Activated CD8-positive, alpha-beta T cell treated with anti-CD3 and anti-CD28 coated beads, Interleukin-2, amount 10 ng/mL, durations not matched to agents 7 days and 5 days (primary cell): ENCODE results near the gene OSBPL9. TPM values are rescaled to one million over a fixed set of nuclear protein-coding genes. Genes with fewer than 3 reads are reported as not detected.

Experiments
- ATAC-seq: fragments of 150-1000 bp; cut with Tn5 transposase; one replicate; pipeline ENCODE4 v1.10.0; 2021; ENCODE audit warnings: moderate library complexity
- CTCF ChIA-PET: fragments of 350-600 bp; sonication (Branson Sonifier 250); formaldehyde crosslinking; loops from one replicate; lab custom pipeline; 2021; ENCODE audit warnings: antibody characterized with exemption; lab: Charles Lee
- POLR2A ChIA-PET: fragments of 350-600 bp; sonication (Branson Sonifier 250); formaldehyde crosslinking; loops from one replicate; lab custom pipeline; 2021; ENCODE audit warnings: antibody characterized with exemption; lab: Charles Lee
- DNase-seq: peaks from one replicate; pipeline ENCODE4 v3.0.0-alpha.2; 2020
- H3K27ac Mint-ChIP-seq: one replicate; pipeline ENCODE4 v1.8.0; 2021; ENCODE audit warnings: mild to moderate bottlenecking, mixed read lengths
- H3K27me3 Mint-ChIP-seq: one replicate; pipeline ENCODE4 v1.8.0; 2021; ENCODE audit warnings: low read depth, mixed read lengths
- H3K36me3 Mint-ChIP-seq: one replicate; pipeline ENCODE4 v1.8.0; 2021; ENCODE audit warnings: low read depth, mixed read lengths
- H3K4me1 Mint-ChIP-seq: one replicate; pipeline ENCODE4 v1.8.0; 2021; ENCODE audit warnings: low read depth, mixed read lengths
- H3K4me3 Mint-ChIP-seq: one replicate; pipeline ENCODE4 v1.8.0; 2021; ENCODE audit warnings: mild to moderate bottlenecking, mixed read lengths
- H3K9me3 Mint-ChIP-seq: one replicate; pipeline ENCODE4 v1.8.0; 2022; ENCODE audit warnings: mixed read lengths; ENCODE audit not compliant: insufficient read depth
- total RNA-seq, 2 experiments: library from RNA; stranded (reverse); gene quantifications; one replicate each; pipeline ENCODE4 v1.2.3, GENCODE V29; 2021

The OSBPL9 gene
- total RNA-seq, 2 experiments from 2014 or later: 43.3 to 45.8 TPM

GRCh38 chr1:51673279-51673678 lies 56.4 kb downstream of the OSBPL9 start:
- H3K4me1 Mint-ChIP-seq: no peaks in the 10 kb centered on the region
- no peak overlapping the region for H3K4me3 Mint-ChIP-seq
- no peaks in the 10 kb centered on the region for H3K9me3 Mint-ChIP-seq
- H3K27me3 Mint-ChIP-seq: no peaks in the 10 kb centered on the region
- ChIA-PET CTCF (no interaction called here), POLR2A (no interaction called here)
- DNase-seq (no peak), ATAC-seq (no peak)
- no peaks in the 10 kb centered on the region for H3K36me3 Mint-ChIP-seq
- no peak overlapping the region for H3K27ac Mint-ChIP-seq

GRCh38 chr1:51675177-51675780 lies 58.4 kb downstream of the OSBPL9 start:
- POLR2A ChIA-PET: interaction anchor here (0.7 kb wide), 1 partner anchor 57 kb away, joined by 5 read pairs; no protein-coding TSS in a partner anchor
- no peaks in the 10 kb centered on the region for H3K36me3 Mint-ChIP-seq
- H3K4me3 Mint-ChIP-seq: no peak overlapping the region
- peaks cover 5% of the 10 kb centered on the region for H3K4me1 Mint-ChIP-seq
- no peaks in the 10 kb centered on the region for H3K27me3 Mint-ChIP-seq
- DNase-seq: no peak
- CTCF ChIA-PET: no interaction called here
- no peak for ATAC-seq
- H3K9me3 Mint-ChIP-seq: no peaks in the 10 kb centered on the region
- H3K27ac Mint-ChIP-seq: no peak overlapping the region

GRCh38 chr1:51679435-51679834 lies 62.5 kb downstream of the OSBPL9 start:
- Mint-ChIP-seq H3K9me3 (no peaks in the 10 kb centered on the region), H3K27ac (no peak overlapping the region), H3K4me1 (peaks cover 5% of the 10 kb centered on the region), H3K27me3 (no peaks in the 10 kb centered on the region), H3K36me3 (no peaks in the 10 kb centered on the region), H3K4me3 (no peak overlapping the region)
- no peak for ATAC-seq
- POLR2A ChIA-PET: no interaction called here
- DNase-seq: no peak
- CTCF ChIA-PET: no interaction called here

GRCh38 chr1:51684776-51685175 lies 67.9 kb downstream of the OSBPL9 start:
- Mint-ChIP-seq H3K36me3 (no peaks in the 10 kb centered on the region), H3K9me3 (no peaks in the 10 kb centered on the region), H3K27me3 (no peaks in the 10 kb centered on the region), H3K4me1 (no peaks in the 10 kb centered on the region), H3K4me3 (no peak overlapping the region), H3K27ac (no peak overlapping the region)
- DNase-seq (no peak), ATAC-seq (no peak)
- ChIA-PET POLR2A (no interaction called here), CTCF (no interaction called here)

- DNase-seq (no peak), ATAC-seq (no peak)
- Mint-ChIP-seq H3K27me3 (no peaks in the 10 kb centered on the region), H3K9me3 (no peaks in the 10 kb centered on the region), H3K27ac (no peak overlapping the region), H3K4me3 (no peak overlapping the region), H3K4me1 (no peaks in the 10 kb centered on the region), H3K36me3 (no peaks in the 10 kb centered on the region)
- POLR2A ChIA-PET: no interaction called here
- CTCF ChIA-PET: no interaction called here
These were observed 69.6 kb downstream of the OSBPL9 start for GRCh38 chr1:51686450-51686849.

- DNase-seq (no peak), ATAC-seq (no peak)
- Mint-ChIP-seq H3K27me3 (no peaks in the 10 kb centered on the region), H3K4me1 (no peaks in the 10 kb centered on the region), H3K36me3 (no peaks in the 10 kb centered on the region), H3K27ac (no peak overlapping the region), H3K9me3 (no peaks in the 10 kb centered on the region), H3K4me3 (no peak overlapping the region)
- CTCF ChIA-PET: no interaction called here
- POLR2A ChIA-PET: no interaction called here
These were observed 72.2 kb downstream of the OSBPL9 start for GRCh38 chr1:51689075-51689440.

GRCh38 chr1:51689643-51690042 lies 72.8 kb downstream of the OSBPL9 start:
- DNase-seq: no peak
- H3K27ac Mint-ChIP-seq: no peak overlapping the region
- ChIA-PET CTCF (no interaction called here), POLR2A (no interaction called here)
- H3K9me3 Mint-ChIP-seq: no peaks in the 10 kb centered on the region
- H3K27me3 Mint-ChIP-seq: no peaks in the 10 kb centered on the region
- no peak for ATAC-seq
- H3K4me3 Mint-ChIP-seq: no peak overlapping the region
- no peaks in the 10 kb centered on the region for H3K4me1 Mint-ChIP-seq
- H3K36me3 Mint-ChIP-seq: no peaks in the 10 kb centered on the region

GRCh38 chr1:51690285-51690961 lies 73.5 kb downstream of the OSBPL9 start:
- no peaks in the 10 kb centered on the region for H3K4me1 Mint-ChIP-seq
- CTCF ChIA-PET: no interaction called here
- H3K36me3 Mint-ChIP-seq: no peaks in the 10 kb centered on the region
- H3K4me3 Mint-ChIP-seq: no peak overlapping the region
- H3K27ac Mint-ChIP-seq: no peak overlapping the region
- no peaks in the 10 kb centered on the region for H3K27me3 Mint-ChIP-seq
- no peak for DNase-seq
- POLR2A ChIA-PET: no interaction called here
- H3K9me3 Mint-ChIP-seq: no peaks in the 10 kb centered on the region
- no peak for ATAC-seq

- H3K4me3 Mint-ChIP-seq: no peak overlapping the region
- H3K4me1 Mint-ChIP-seq: no peaks in the 10 kb centered on the region
- CTCF ChIA-PET: interaction anchor here (0.9 kb wide), 1 partner anchor 36 kb away, joined by 3 read pairs; no protein-coding TSS in a partner anchor
- H3K27me3 Mint-ChIP-seq: no peaks in the 10 kb centered on the region
- POLR2A ChIA-PET: no interaction called here
- DNase-seq (no peak), ATAC-seq (no peak)
- no peaks in the 10 kb centered on the region for H3K36me3 Mint-ChIP-seq
- H3K27ac Mint-ChIP-seq: no peak overlapping the region
- no peaks in the 10 kb centered on the region for H3K9me3 Mint-ChIP-seq
These were observed 75.0 kb downstream of the OSBPL9 start for GRCh38 chr1:51691920-51692319.

GRCh38 chr1:51693419-51694155 lies 76.7 kb downstream of the OSBPL9 start:
- ATAC-seq: no peak
- ChIA-PET CTCF (no interaction called here), POLR2A (no interaction called here)
- DNase-seq: no peak
- Mint-ChIP-seq H3K4me1 (no peaks in the 10 kb centered on the region), H3K4me3 (no peak overlapping the region), H3K9me3 (no peaks in the 10 kb centered on the region), H3K27ac (no peak overlapping the region), H3K27me3 (no peaks in the 10 kb centered on the region), H3K36me3 (no peaks in the 10 kb centered on the region)

- H3K27me3 Mint-ChIP-seq: no peaks in the 10 kb centered on the region
- no peak overlapping the region for H3K27ac Mint-ChIP-seq
- ATAC-seq: no peak
- ChIA-PET CTCF (no interaction called here), POLR2A (no interaction called here)
- H3K4me1 Mint-ChIP-seq: no peaks in the 10 kb centered on the region
- H3K9me3 Mint-ChIP-seq: no peaks in the 10 kb centered on the region
- H3K4me3 Mint-ChIP-seq: no peak overlapping the region
- H3K36me3 Mint-ChIP-seq: no peaks in the 10 kb centered on the region
- DNase-seq: no peak
These were observed 80.3 kb downstream of the OSBPL9 start for GRCh38 chr1:51697166-51697565.

- ChIA-PET POLR2A (interaction anchor here (0.6 kb wide), 1 partner anchor 75 kb away, joined by 3 read pairs; no protein-coding TSS in a partner anchor), CTCF (interaction anchor here (1.8 kb wide), 1 partner anchor 70 kb away, joined by 4 read pairs; no protein-coding TSS in a partner anchor)
- Mint-ChIP-seq H3K9me3 (no peaks in the 10 kb centered on the region), H3K27me3 (no peaks in the 10 kb centered on the region), H3K4me1 (no peaks in the 10 kb centered on the region), H3K36me3 (no peaks in the 10 kb centered on the region), H3K4me3 (no peak overlapping the region), H3K27ac (no peak overlapping the region)
- no peak for ATAC-seq
- no peak for DNase-seq
These were observed 82.5 kb downstream of the OSBPL9 start for GRCh38 chr1:51699391-51699790.
